HG03558 (cell line): ENCODE measurements around the gene MARS2.
"Not testable (repeated sequence)": the region's sequence is repeated elsewhere in the genome, so short reads cannot be mapped to it uniquely, and the experiment has no call there.

Experiments used
- ATAC-seq: cut with Tn5 transposase; IDR thresholded peaks from one replicate; pipeline ENCODE4 v1.9.1; 2021; ENCODE audit warnings: moderate number of reproducible peaks; ENCODE audit not compliant: unreplicated experiment; ENCODE audit errors: extremely low read depth

Gene MARS2

GRCh38 chr2:197705121-197705911, at the start of gene MARS2:
TSS of gene MARS2 (plus strand) at chr2:197705369. CDS start at chr2:197705406, 37 bp downstream.
- peak; percentile 73 for ATAC-seq

- ATAC-seq = no peak
Observed at GRCh38 chr2:197657562-197657961, 47.6 kb upstream of the MARS2 start.

- ATAC-seq = no peak
Observed at GRCh38 chr2:197661626-197662025, 43.5 kb upstream of the MARS2 start.

GRCh38 chr2:197666277-197666676, 38.9 kb upstream of the MARS2 start:
- ATAC-seq = no peak

- ATAC-seq = no peak
Observed at GRCh38 chr2:197668296-197668695, 36.9 kb upstream of the MARS2 start.

- no peak for ATAC-seq
Observed at GRCh38 chr2:197669077-197669476, 36.1 kb upstream of the MARS2 start.

GRCh38 chr2:197672371-197672893, 32.7 kb upstream of the MARS2 start:
- ATAC-seq = no peak

GRCh38 chr2:197673106-197673505, 32.1 kb upstream of the MARS2 start:
- ATAC-seq = no peak

- ATAC-seq = no peak
Observed at GRCh38 chr2:197673606-197674005, 31.6 kb upstream of the MARS2 start.

- ATAC-seq = no peak
Observed at GRCh38 chr2:197674060-197674459, 31.1 kb upstream of the MARS2 start.

GRCh38 chr2:197674591-197674990, 30.6 kb upstream of the MARS2 start:
- ATAC-seq = no peak

- ATAC-seq = no peak
Observed at GRCh38 chr2:197675246-197675645, 29.9 kb upstream of the MARS2 start, which contains the start of gene RFTN2. TSS of gene RFTN2 (minus strand) at chr2:197675587. CDS start at chr2:197675458, 129 bp downstream.

- no peak for ATAC-seq
Observed at GRCh38 chr2:197675711-197676188, 29.4 kb upstream of the MARS2 start.

- ATAC-seq = no peak
Observed at GRCh38 chr2:197677056-197677455, 28.1 kb upstream of the MARS2 start.

- no peak for ATAC-seq
Observed at GRCh38 chr2:197677483-197677882, 27.7 kb upstream of the MARS2 start.

- ATAC-seq = not testable (repeated sequence)
Observed at GRCh38 chr2:197695206-197695605, 10.0 kb upstream of the MARS2 start.

- not testable (repeated sequence) for ATAC-seq
Observed at GRCh38 chr2:197695971-197696370, 9.2 kb upstream of the MARS2 start.

GRCh38 chr2:197696571-197696970, 8.6 kb upstream of the MARS2 start:
- ATAC-seq = not testable (repeated sequence)

GRCh38 chr2:197699724-197700123, 5.4 kb upstream of the MARS2 start:
- ATAC-seq = not testable (repeated sequence)

- ATAC-seq = no peak
Observed at GRCh38 chr2:197700960-197701359, 4.2 kb upstream of the MARS2 start.

- peak; percentile 18 for ATAC-seq
Observed at GRCh38 chr2:197704434-197705120, 592 bp upstream of the MARS2 start.
